Measurements from ENCODE around the gene MFSD8.

Gene MFSD8

GRCh38 chr4:127888559-127888958, 76.4 kb downstream of the MFSD8 start:
- no peaks in the 10 kb centered on the region for H3K9me3 ChIP-seq (replicated peaks; ENCODE audit: insufficient read depth, low read length)
- peaks cover 13% of the 10 kb centered on the region for H3K36me3 ChIP-seq (replicated peaks; ENCODE audit: insufficient read depth, low read length)
- no peak overlapping the region for H3K4me2 ChIP-seq (ENCODE audit: low read depth, low read length)
- H3K9me2 ChIP-seq (replicated peaks; ENCODE audit: insufficient read depth, low read length): no peaks in the 10 kb centered on the region
- H3K4me1 ChIP-seq (ENCODE audit: low read length): no peaks in the 10 kb centered on the region
- H3K4me3 ChIP-seq (ENCODE audit: low read length): no peak overlapping the region
- H3F3A ChIP-seq (ENCODE audit: insufficient read depth, low read length): no peaks in the 10 kb centered on the region; the same call in 1 of the 2 replicates
- no peak overlapping the region for H3K27ac ChIP-seq (ENCODE audit: low read length)
- H2AFZ ChIP-seq (ENCODE audit: low read length): no peak overlapping the region
- DNase-seq: no peak
- TF ChIP-seq EZH2 (optimal IDR thresholded peaks at IDR 0.05; ENCODE audit: low read depth, low read length) (no peak), CTCF (IDR thresholded peaks at IDR 0.05; ENCODE audit: low read length) (no peak)
- H3K79me2 ChIP-seq (ENCODE audit: low read length): peaks cover 38% of the 10 kb centered on the region
- no peaks in the 10 kb centered on the region for H3K27me3 ChIP-seq (replicated peaks; ENCODE audit: insufficient read depth, low read length)
- no peaks in the 10 kb centered on the region for H4K20me1 ChIP-seq (ENCODE audit: insufficient read depth, low read length)
- no peak overlapping the region for H3K9ac ChIP-seq (ENCODE audit: low read length)

DNA sequence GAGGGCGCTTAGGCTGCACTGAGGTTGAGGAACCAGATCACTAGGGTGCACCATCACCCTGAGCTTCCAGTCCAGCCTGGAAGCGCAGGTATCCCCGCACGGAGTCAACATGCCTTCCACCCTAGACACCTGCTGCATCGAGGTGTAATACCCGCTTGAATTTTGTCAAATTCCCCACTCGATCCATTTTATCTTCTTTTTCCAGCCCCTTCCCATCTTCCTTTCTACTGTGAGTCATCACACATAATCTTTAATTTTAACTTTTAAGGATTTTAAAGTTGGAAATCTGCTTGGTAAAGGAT, 83.5 kb downstream of the MFSD8 start:
- peak overlapping the region; percentile 91 for H2AFZ ChIP-seq (ENCODE audit: low read length)
- DNase-seq: no peak
- H3K9me2 ChIP-seq (replicated peaks; ENCODE audit: insufficient read depth, low read length): no peaks in the 10 kb centered on the region
- H3K4me3 ChIP-seq (ENCODE audit: low read length): peak overlapping the region; percentile 95
- peaks cover 3% of the 10 kb centered on the region for H3K36me3 ChIP-seq (replicated peaks; ENCODE audit: insufficient read depth, low read length)
- H3K9me3 ChIP-seq (replicated peaks; ENCODE audit: insufficient read depth, low read length): no peaks in the 10 kb centered on the region
- peak overlapping the region; percentile 73 for H3K4me2 ChIP-seq (ENCODE audit: low read depth, low read length)
- H3F3A ChIP-seq (ENCODE audit: insufficient read depth, low read length): peaks cover 4% of the 10 kb centered on the region; the same call in 1 of the 2 replicates
- no peaks in the 10 kb centered on the region for H3K27me3 ChIP-seq (replicated peaks; ENCODE audit: insufficient read depth, low read length)
- H3K9ac ChIP-seq (ENCODE audit: low read length): peak overlapping the region; percentile 95
- no peaks in the 10 kb centered on the region for H4K20me1 ChIP-seq (ENCODE audit: insufficient read depth, low read length)
- peak overlapping the region; percentile 81; the same call in 1 of the 2 replicates for H3K27ac ChIP-seq (ENCODE audit: low read length)
- H3K79me2 ChIP-seq (ENCODE audit: low read length): peaks cover 48% of the 10 kb centered on the region
- no peak for TF ChIP-seq EZH2phosphoT487 (IDR thresholded peaks at IDR 0.05; ENCODE audit: low read length)
- no peak for TF ChIP-seq EZH2 (optimal IDR thresholded peaks at IDR 0.05; ENCODE audit: low read depth, low read length)
- TF ChIP-seq CTCF (IDR thresholded peaks at IDR 0.05; ENCODE audit: low read length): no peak
- H3K4me1 ChIP-seq (ENCODE audit: low read length): 0 out of 2 replicates have a peak, but pooled peaks cover 6% of the 10 kb centered on the region

DNA sequence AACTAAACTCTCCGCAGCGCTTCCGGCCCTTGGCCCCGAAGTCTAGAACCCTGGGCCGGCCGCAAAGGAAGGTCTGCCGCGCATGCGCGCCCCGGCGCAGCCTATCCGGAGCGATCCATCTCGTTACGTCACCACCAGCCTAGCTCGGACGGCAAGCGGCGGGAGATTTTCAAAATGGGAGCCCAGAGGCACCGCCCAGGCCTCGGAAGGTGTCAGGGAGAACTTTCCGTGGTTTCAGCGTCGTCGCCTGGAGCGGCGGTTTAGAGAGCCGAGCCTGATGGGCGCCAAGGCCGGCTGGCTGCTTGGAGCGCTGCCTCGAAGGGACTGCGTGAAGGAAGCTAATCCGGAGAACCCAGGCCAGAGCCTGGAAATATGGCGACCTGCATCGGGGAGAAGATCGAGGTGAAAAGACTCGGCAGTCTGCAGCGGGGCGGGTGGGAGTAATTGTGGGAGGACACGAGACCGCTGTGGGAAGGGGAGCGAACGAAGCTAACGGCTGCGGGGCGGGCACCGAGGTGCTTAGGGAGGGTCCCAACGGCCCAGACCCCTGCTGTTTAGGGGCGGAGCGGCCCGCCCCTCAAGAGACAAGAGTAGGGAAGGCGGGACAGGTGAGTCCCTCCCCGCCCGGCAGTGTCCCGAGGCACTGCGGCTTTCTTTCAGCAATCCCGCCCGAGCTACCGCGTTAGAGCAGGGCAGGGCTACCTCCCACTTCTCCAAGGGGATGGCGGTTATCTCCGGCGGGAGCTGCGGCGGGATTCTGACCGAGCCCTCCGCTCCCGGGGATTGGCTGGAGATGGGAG, 84.0 kb downstream of the MFSD8 start, which contains the start of gene PLK4:
Gene PLK4 (plus strand): TSS at position 131 of the 800 bp plus-strand sequence. CDS start 242 bp downstream, at position 373.
- Histone ChIP-seq H3K79me2 (ENCODE audit: low read length) (peaks cover 43% of the 10 kb centered on the region), H2AFZ (ENCODE audit: low read length) (peak within 1 kb of the TSS; percentile 91), H3K9me2 (replicated peaks; ENCODE audit: insufficient read depth, low read length) (no peaks in the 10 kb centered on the region), H3K27me3 (replicated peaks; ENCODE audit: insufficient read depth, low read length) (no peaks in the 10 kb centered on the region), H3K4me1 (ENCODE audit: low read length) (0 out of 2 replicates have a peak, but pooled peaks cover 6% of the 10 kb centered on the region), H3K9ac (ENCODE audit: low read length) (peak within 1 kb of the TSS; percentile 95), H4K20me1 (ENCODE audit: insufficient read depth, low read length) (no peaks in the 10 kb centered on the region), H3K9me3 (replicated peaks; ENCODE audit: insufficient read depth, low read length) (no peaks in the 10 kb centered on the region), H3F3A (ENCODE audit: insufficient read depth, low read length) (peaks cover 4% of the 10 kb centered on the region; the same call in 1 of the 2 replicates), H3K4me2 (ENCODE audit: low read depth, low read length) (peak within 1 kb of the TSS; percentile 73), H3K4me3 (ENCODE audit: low read length) (peak within 1 kb of the TSS; percentile 95), H3K27ac (ENCODE audit: low read length) (peak within 1 kb of the TSS; percentile 81; the same call in 1 of the 2 replicates), H3K36me3 (replicated peaks; ENCODE audit: insufficient read depth, low read length) (peaks cover 3% of the 10 kb centered on the region)
- peak; percentile 98 for DNase-seq
- no peak for TF ChIP-seq CTCF (IDR thresholded peaks at IDR 0.05; ENCODE audit: low read length)
- no peak for TF ChIP-seq EZH2phosphoT487 (IDR thresholded peaks at IDR 0.05; ENCODE audit: low read length)
- no peak for TF ChIP-seq EZH2 (optimal IDR thresholded peaks at IDR 0.05; ENCODE audit: low read depth, low read length)
